Measurements from ENCODE around the gene TMIGD2.
"Not testable (repeated sequence)": the region's sequence is repeated elsewhere in the genome, so short reads cannot be mapped to it uniquely, and the experiment has no call there.

TMIGD2 gene

GRCh38 chr19:4302243-4302640, at the start of gene TMIGD2:
Gene TMIGD2 (minus strand): TSS chr19:4302389. CDS start chr19:4302385, 4 bp downstream.
- DNase-seq, result peak in 3 of 6 experiments; percentile 24 to 36 (median 30)

DNA sequence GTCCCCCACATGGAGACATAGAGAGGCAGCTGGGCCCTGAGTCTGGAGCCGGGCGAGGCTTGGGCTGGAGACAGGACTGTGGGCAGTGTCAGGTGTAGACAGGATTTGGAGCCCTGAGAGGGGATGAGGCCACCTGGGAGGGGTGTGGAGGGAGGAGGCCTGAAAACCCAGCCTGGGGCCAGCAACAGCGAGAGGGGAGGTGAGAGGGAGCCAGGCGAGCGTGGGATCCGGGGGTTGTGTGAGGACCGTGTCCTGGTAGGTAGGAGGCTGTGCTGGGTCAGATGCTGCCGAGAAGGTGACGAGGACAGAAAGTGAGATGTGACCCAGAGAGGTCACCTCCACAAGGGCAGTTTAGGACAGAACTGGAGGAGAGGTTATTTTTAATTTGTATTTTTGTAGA, 48.5 kb upstream of the TMIGD2 start:
- no peak for DNase-seq

- no peak for DNase-seq
These were observed 47.9 kb upstream of the TMIGD2 start for GRCh38 chr19:4350111-4350510.

DNA sequence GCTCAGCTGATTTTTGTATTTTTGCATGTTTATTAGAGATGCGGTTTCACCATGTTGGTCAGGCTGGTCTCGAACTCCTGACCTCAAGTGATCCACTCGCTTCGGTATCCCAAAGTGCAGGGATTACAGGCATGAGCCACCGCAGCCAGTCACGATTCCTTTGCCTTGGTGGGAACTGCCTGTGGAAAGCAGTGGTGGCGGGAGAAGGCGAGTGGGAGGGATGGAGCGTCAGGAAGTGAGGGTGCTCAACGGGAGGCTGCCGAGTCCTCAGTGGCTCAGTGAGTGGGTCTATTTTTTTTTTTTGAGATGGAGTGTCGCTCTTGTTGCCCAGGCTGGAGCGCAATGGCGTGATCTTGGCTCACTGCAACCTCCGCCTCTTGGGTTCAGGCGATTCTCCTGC, 47.0 kb upstream of the TMIGD2 start:
- not testable (repeated sequence) for DNase-seq

DNA sequence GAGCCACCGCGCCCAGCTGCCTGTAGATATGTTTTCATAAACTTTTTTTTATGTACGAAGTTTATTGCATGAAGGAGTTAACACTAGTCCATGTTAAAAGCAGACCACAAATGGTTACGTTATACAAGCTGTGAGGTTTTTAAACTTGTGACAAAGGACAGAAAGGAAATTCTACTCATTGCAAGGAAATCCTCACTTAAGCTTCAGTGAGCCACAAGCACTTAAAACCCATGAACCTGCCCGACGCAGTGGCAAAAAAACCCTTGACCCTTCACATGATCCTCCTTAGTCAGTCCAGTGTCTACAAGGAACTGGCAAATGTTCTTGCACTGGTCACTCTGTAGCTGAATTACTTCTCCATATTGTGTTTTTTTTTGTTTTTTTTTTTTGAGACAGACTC, 45.3 kb upstream of the TMIGD2 start:
- no peak for DNase-seq

DNA sequence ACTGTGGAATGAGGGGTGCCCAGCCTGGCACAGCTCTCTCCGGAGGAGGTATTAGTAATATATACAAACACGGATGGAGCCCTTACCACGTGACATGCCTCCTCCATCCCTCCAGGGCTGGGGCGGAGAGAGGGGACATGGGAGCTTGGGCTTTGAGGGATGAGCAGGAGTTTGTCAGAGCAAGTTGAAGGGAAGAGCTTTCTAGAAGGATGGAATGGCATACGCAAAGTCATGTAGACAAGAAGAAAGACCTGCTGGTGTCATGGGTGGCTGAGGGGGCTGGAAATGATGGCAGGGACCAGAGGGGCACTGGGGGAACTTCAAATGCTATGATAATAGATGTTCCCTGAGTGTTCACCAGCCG, 43.8 kb upstream of the TMIGD2 start:
- no peak for DNase-seq

DNA sequence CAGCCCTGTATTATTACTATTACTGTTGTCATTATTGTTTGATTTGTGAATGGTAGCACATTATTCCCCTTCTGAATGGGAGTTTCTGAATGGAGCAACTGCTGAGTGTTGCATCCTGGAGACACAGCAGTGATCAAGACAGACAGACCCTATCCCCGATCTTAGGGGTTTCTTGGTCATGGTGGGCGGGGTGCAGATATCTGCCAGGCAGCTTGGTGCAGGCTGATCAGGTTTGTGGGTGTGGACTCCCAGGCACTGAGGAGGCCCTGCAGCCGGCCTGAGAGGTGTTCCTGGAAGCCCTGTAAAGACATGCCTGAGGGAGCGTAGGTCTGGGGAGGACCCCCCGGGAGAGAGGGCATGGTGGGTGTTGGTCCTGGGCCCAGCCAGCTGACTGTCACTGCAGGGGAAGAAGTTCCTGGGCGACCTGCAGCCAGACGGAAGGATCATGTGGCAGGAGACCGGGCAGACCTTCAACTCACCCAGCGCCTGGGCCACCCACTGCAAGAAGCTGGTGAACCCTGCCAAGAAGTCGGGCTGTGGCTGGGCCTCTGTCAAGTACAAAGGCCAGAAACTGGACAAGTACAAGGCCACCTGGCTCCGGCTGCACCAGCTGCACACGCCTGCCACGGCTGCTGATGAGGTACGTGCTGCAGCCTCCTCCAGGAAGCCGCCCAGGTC, 43.3 kb upstream of the TMIGD2 start:
- DNase-seq, result no peak

DNA sequence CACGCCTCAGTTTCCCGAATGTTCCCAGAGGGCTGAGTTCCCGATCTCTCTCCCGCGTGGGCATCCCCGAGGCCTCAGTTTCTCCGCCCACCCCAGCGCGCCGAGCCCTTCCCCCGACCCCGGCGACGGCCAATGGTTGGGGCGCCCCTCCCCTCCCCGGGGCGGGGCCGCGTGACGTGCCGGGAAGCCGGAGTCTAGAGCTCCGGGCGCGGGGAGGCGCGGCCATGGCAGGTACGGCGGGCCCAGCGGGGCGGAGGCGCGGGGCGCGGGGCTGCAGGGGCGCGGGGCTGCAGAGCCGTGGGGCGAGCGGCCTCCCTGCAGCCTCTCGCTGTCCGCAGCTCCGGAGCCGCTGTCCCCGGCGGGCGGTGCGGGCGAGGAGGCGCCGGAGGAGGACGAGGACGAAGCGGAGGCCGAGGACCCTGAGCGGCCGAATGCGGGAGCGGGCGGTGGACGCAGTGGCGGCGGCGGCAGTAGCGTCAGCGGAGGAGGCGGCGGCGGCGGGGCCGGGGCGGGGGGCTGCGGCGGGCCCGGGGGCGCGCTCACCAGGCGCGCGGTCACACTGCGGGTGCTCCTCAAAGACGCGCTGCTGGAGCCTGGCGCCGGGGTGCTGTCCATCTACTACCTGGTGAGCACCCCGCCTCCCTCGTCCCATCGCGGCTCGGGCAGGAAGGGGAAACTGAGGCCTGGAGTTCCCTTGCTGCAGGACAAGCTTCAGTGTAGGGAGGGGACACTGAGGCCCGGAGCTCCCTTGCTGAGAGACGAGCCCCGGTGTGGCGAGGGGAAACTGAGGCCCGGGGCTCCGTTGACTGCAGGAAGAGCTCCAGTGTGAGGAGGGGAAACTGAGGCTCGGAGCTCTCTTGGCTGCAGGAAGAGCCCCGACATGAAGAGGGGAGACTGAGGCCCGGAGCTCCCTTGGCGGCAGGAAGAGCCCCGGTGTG, 41.5 kb upstream of the TMIGD2 start, which contains the start of gene MPND:
MPND (plus strand) TSS at position 193 of the 938 bp plus-strand sequence; CDS start at position 225, 32 bp downstream.
- DNase-seq, result peak; percentile 78 to 96 (median 91)

DNA sequence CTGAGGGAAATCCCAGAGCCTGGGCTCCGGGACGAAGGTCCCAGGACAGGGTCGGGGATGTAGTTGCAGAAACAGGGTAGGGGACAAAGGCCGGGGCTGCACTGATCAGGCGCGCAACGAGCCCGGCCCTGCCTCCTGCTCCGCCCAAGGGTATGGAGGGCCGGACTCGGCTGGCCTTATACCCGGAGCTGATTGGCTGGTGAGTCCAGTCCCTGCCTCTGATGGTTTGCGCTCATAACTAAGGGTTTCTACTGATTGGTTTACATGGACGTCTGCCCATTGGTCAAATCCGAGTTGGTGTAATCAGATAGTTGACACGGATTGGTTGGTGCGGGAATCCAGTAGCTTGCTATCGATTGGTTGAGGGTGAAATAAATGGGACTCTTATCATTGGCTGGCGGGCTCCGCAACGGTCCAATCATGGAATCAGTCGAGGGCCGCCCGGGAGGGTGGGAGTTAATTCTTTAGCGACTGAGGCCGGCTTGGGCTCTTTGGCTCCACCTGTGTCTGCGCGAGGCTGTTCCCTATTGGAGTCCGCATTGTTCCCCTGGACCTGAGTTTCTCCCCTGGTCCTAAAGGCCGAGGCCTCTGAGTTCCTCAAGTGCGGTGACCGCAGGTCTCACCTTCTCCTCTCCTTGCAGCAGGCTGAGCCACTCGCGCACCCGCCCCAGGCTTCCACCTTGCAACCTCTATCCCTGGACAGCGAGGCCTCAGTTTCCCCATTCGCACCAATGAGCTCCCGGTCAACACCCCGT, 40.6 kb upstream of the TMIGD2 start:
- DNase-seq, result peak; percentile 90 to 98 (median 95)

GRCh38 chr19:4342314-4342614, 40.1 kb upstream of the TMIGD2 start:
- DNase-seq, result no peak

DNA sequence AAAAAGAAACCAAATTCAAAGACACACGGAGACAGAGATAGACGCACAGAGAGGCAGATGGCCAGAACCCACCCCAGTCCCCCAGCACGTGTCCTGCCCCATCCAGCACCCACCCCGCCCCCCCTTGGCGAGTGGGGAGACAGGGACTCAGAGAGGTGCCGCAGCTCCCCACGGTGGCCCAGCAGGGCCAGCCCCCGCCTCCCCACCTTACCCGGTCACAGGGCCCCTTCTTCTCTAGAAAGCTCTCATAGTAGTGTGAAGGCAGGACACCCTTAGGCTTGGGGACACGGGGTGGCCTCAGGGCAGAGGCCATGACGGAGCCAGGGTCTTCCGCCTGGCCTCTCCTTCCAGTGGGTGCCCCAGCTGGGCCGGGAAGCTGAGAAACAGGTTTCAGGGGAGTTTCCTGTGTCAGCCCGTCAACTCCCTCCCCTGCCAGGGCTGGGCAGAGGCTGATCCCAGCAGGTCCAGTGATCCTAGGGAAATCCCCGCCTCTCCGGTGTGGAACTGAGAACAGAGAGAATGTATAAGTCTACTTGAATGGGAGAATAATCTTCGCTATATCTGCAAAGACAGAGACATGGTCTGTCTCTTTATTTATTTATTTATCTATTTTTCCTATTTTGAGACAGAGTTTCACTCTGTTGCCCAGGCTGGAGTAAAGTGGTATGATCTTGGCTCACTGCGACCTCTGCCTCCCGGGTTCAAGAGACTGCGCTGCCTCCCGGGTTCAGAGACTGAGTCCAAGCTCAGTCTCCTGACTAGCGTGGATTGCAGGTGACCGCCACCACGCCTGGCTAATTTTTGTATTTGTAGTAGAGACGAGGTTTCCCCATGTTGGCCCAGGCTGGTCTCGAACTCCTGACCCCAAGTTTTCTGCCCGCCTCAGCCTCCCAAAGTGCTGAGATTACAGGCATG, 36.5 kb upstream of the TMIGD2 start, which contains the start of gene STAP2:
STAP2 (minus strand) TSS at position 387 of the 915 bp plus-strand sequence; CDS start at position 313, 74 bp downstream.
- peak in 5 of 6 experiments; percentile 13 to 47 (median 25) for DNase-seq

GRCh38 chr19:4337906-4338440, 35.8 kb upstream of the TMIGD2 start:
- DNase-seq, result no peak

GRCh38 chr19:4334929-4335570, 32.9 kb upstream of the TMIGD2 start:
- no peak for DNase-seq

DNA sequence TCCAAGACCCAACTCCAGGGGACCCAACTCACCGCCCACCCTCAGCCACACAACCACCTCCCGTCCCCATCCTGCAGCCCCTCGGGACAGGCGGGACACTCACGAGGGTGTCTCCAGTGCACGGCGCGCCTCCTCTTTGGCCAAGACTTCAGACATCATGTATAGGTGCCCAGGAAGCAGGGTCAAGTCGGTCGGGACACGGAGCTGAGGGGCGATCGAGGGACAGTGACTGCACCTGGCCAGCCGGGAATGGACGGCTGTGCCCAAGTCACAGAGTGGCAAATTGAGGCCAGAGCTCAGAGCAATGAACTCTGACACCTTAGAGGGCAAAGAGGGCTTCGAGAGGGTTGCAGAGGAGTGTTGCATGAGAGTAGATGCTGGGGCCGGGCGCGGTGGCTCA, 27.7 kb upstream of the TMIGD2 start:
- DNase-seq, result no peak

GRCh38 chr19:4328991-4329681, 26.9 kb upstream of the TMIGD2 start:
- DNase-seq, result peak in 4 of 6 experiments; percentile 6 to 21 (median 13)

DNA sequence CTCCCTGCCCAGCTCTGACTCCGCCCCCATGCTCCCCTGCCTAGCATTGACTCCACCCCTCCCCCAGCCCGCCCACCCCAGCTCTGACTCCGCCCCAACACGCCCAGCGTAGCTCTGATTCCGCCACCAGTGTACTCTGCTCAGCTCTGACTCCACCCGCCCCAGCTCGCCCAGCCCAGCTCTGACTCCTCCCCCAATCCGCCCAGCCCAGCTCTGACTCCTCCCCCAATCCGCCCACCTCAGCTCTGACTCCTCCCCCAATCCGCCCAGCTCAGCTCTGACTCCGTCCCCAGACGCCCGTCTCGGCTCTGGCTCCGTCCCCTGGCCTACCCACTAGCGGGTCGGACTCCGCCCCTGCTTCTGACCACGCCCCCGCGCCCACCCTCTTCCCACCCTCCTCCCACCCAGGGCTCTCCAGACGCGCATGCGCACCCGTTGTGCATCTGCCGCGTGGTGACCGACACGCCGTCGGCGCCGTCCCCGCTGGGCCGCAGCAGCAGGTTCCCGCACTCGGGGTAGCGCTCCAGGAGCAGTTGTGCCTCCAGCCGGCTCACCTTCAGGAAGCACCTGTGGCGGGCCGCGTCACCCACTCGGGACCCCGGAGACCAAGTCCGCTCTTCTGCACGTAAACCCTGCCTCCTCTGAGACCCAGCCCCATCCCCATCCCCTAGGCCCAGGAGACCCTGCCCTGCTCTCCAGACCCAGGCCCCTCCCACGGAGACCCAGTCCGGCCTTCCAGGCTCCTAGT, 26.2 kb upstream of the TMIGD2 start:
- DNase-seq, result peak; percentile 90 to 100 (median 95)

GRCh38 chr19:4327877-4328242, 25.7 kb upstream of the TMIGD2 start:
- DNase-seq, result no peak

GRCh38 chr19:4327252-4327876, 25.2 kb upstream of the TMIGD2 start:
- DNase-seq, result peak; percentile 32 to 76 (median 66)

- DNase-seq, result peak in 2 of 6 experiments; percentile 10 to 30
These were observed 24.7 kb upstream of the TMIGD2 start for GRCh38 chr19:4326837-4327251.
